NCI-H187 (cell line): ENCODE data around the gene OR5H2.
"Not testable (repeated sequence)": the region's sequence is repeated elsewhere in the genome, so short reads cannot be mapped to it uniquely, and the experiment has no call there.

ENCODE experiments used
- DNase-seq, 2 experiments: peaks; one replicate each; lab custom pipeline; 2025; lab: John Stamatoyannopoulos, UW

OR5H2 gene

GRCh38 chr3:98282205-98282604 is at the start of gene OR5H2:
OR5H2 (plus strand) TSS chr3:98282505; CDS start chr3:98282903, 398 bp downstream.
- DNase-seq = no peak

GRCh38 chr3:98233468-98233867 is 48.8 kb upstream of the OR5H2 start:
- DNase-seq = no peak

- DNase-seq = no peak
Observed at GRCh38 chr3:98240131-98240530, 42.2 kb upstream of the OR5H2 start.

- no peak for DNase-seq
Observed at GRCh38 chr3:98242155-98242554, 40.1 kb upstream of the OR5H2 start.

GRCh38 chr3:98243843-98244242 is 38.5 kb upstream of the OR5H2 start:
- no peak for DNase-seq

GRCh38 chr3:98246142-98246541 is 36.2 kb upstream of the OR5H2 start:
- DNase-seq = no peak

- not testable (repeated sequence) for DNase-seq
Observed at GRCh38 chr3:98256026-98256425, 26.3 kb upstream of the OR5H2 start.

- no peak for DNase-seq
Observed at GRCh38 chr3:98259707-98260106, 22.6 kb upstream of the OR5H2 start.

GRCh38 chr3:98262046-98262445 is 20.3 kb upstream of the OR5H2 start:
- no peak for DNase-seq

GRCh38 chr3:98263944-98264343 is 18.4 kb upstream of the OR5H2 start, which contains the start of gene OR5H6:
OR5H6 (plus strand) TSS chr3:98264244; CDS start chr3:98264333, 89 bp downstream.
- DNase-seq = no peak

- DNase-seq = no peak
Observed at GRCh38 chr3:98269846-98270245, 12.5 kb upstream of the OR5H2 start.

- DNase-seq = no peak
Observed at GRCh38 chr3:98272126-98272525, 10.2 kb upstream of the OR5H2 start.

- no peak for DNase-seq
Observed at GRCh38 chr3:98274914-98275313, 7.4 kb upstream of the OR5H2 start.

- no peak for DNase-seq
Observed at GRCh38 chr3:98290916-98291315, 8.6 kb downstream of the OR5H2 start.

- no peak for DNase-seq
Observed at GRCh38 chr3:98291332-98291957, 9.1 kb downstream of the OR5H2 start.

- no peak for DNase-seq
Observed at GRCh38 chr3:98322101-98322500, 39.8 kb downstream of the OR5H2 start.

GRCh38 chr3:98322686-98323085 is 40.4 kb downstream of the OR5H2 start:
- no peak for DNase-seq

GRCh38 chr3:98323425-98323824 is 41.1 kb downstream of the OR5H2 start:
- DNase-seq = no peak

GRCh38 chr3:98325055-98325454 is 42.8 kb downstream of the OR5H2 start:
- no peak for DNase-seq

- DNase-seq = no peak
Observed at GRCh38 chr3:98326105-98326893, 44.0 kb downstream of the OR5H2 start.

GRCh38 chr3:98326945-98327344 is 44.6 kb downstream of the OR5H2 start:
- no peak for DNase-seq

- no peak for DNase-seq
Observed at GRCh38 chr3:98328933-98329332, 46.6 kb downstream of the OR5H2 start.

GRCh38 chr3:98329392-98330124 is 47.3 kb downstream of the OR5H2 start:
- DNase-seq = no peak
